22Rv1 (cell line): ENCODE data around the gene LRRC26.

Source experiments
- CTCF ChIP-seq: fragments of 450-650 bp; IDR thresholded peaks from 2 replicates; pipeline ENCODE4 v1.5.1; 2017; ENCODE audit warnings: mild to moderate bottlenecking
- ZFX ChIP-seq: fragments of 450-650 bp; IDR thresholded peaks from 2 replicates; pipeline ENCODE4 v1.6.1; 2017; ENCODE audit warnings: antibody characterized with exemption, borderline replicate concordance

DNA sequence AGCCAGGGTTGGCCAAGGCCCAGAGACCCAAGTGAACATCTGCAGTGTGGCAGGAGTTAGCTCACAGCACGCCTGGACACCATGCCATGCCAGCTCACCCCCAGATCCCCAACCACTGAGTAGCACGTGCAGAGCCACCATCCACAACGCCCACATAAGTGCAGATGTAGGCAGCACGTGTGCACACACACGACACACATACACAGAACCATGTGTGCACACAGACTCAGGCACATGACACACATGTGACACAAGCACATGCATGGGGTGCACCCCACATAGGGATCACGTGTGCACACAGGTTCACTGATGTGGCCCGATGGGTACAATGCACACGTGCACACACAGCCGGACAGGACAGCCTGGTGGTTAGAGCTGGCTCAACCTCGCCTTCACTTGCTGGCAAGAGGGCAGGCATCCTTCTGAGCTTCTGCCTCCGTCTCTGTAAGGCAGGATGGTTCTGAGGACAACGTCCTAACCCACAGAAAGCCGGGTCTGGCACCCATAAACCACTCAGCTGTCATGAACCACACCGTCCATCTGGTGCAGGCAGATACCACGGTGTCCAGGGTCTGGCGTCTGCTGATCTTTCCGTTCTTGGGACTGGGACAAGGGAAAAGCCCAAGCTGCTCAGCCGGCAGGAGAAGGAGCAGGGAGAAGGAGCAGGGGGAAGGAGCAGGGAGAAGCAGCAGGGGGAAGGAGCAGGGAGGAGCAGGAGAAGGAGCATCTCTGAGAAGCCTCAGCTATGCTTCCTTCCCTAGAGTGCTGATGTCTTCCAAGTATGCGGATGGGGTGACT, 12.0 kb downstream of the LRRC26 start:
- TF ChIP-seq CTCF: no peak
- no peak for TF ChIP-seq ZFX
